IPS-NIHi11 (cell line): Measurements from ENCODE around the gene IRF5.
"Not testable (repeated sequence)": the region's sequence is repeated elsewhere in the genome, so short reads cannot be mapped to it uniquely, and the experiment has no call there.

Source experiments
- DNase-seq: peaks from one replicate; pipeline ENCODE4 v3.0.0; 2012; ENCODE audit warnings: mixed read lengths, low spot score

Gene IRF5

DNA sequence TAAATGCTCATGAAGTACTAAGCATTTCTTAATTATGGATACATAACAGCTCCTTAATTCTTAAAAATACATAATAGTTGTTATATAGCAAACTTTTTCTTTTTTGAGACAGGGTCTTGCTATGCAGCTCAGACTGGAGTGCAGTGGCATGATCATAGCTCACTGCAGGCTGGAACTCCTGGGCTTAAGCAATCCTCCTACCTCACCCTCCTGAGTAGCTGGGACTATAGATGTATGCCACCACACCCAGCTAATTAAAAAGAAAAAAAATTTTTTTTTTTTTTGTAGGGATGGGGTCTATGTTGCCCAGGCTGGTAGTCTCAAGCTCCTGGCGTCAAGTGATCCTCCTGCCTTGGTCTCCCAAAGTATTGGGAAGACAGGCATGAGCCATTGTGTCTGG lies 30.9 kb downstream of the IRF5 start:
- no peak for DNase-seq

DNA sequence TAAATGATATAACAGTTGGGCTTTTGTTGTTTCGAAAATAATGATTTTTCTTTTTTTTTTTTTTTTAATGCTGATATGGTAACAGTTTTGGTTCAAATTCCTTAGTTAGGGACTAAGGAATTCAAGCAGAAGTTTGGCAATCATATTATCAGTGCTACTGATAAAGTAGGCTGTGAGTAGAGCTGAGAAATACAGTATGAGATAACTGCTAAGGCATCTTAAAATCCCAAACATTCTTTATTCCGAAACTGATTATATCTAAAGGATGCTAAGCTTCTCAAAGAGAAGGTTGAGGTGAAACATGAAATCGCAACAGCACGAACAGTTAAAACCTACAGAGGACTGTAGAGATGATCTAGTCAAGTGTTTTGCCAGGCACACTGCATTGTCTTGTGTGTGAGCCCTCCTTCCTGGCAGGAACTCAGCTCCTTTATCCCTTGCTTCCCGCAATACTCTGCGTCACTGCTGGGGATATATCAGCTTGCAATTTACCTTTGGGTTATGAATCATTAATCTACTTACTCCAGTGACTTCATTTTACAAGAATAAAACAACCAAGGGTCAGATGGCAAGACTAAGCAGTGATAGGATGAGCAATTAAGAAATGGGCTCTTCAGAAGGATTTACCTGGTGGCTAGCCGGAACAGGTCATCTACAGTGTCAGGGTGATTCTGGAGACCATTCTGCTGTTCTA lies 36.7 kb downstream of the IRF5 start:
- DNase-seq, result no peak

DNA sequence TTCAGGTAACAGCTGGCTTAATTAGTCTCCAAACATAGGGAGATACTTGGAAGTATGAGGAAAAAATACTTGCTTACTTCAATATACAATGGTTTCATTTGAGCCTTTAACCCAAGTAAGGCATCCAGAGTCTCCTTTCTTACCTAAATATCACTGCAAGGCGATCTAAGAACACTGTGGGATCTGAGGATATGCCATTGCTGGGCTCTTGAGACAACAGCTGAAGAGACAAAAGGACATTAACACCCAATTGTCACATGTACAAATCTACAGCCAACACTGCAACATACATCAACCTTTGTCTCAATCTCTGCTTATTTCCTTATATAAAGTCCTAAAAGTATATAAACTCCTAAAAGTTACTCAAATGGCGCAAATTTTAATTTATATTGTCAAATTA lies 44.4 kb downstream of the IRF5 start:
- no peak for DNase-seq

DNA sequence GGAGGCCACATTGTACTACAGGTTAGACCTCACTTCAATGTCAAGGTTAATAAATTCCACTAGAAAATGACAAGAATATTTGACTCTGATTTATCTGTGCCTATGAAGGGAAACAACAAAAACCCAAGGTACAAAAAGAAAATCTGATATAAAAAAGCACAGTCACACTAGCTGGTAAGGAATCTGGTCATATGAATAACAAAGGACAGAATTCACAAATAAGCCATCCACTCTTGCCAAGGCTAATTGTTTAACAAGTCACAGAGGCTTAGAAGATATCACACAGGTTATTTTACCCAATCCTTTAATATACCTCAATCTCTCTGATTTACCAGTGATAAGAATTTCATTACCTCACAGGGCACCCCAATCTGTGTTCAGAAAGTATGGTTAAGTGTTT lies 47.9 kb downstream of the IRF5 start:
- no peak for DNase-seq

DNA sequence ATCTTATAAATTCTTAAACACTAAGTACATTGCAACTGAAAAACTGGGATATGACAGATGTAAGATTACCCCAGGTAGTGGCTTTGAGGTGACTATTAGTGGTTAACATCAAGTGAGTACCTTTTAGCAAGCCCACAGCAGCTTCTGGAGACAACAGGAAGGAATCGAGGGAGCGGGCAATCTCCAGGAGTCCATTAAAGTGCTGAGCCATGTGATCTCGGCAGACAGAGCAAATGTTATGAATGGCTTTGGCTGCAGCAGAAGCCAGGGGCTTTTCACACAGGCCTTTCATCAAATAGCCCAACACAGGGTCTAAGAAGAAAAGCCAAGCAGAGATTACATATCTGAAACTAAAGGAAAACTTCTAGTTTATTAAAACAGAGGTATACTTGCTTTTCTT lies 48.9 kb downstream of the IRF5 start:
- no peak for DNase-seq

DNA sequence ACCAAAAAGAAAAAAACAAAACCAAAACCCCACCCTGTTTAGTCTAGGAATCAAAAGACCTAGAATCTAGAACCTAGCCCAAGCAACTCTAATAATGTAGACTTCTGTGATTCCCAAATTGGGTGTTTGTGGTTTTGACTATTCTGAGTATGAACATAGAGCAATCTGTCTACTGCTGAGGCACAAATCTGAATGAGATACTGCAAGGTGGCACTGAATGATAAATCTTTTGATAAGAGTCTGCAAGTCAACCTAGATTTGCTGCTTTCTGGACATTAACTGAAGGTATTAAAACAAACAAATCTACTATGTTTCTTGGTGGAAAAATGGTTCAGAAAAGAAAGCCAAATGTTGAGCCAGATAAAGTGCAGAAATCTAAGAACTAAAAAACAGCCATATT lies 50.6 kb downstream of the IRF5 start:
- no peak for DNase-seq

DNA sequence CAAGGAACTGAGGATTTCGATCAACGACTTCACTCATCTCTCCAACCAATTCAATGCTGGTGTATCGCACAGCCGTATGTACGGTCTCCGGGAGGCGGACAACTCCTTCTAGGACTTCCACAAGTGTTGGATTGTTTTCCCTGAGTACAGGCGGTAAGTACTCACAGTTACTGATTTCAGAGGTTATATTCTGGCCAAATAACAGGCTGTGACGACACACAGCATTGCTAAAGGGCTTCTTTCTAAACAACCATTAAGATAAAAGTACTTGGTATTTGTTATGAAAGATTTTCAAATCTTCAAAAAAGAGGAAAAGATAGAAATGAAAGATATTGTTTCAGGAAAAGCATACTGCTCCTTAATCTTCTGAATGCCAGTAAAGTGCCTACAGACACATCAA lies 52.2 kb downstream of the IRF5 start:
- no peak for DNase-seq

DNA sequence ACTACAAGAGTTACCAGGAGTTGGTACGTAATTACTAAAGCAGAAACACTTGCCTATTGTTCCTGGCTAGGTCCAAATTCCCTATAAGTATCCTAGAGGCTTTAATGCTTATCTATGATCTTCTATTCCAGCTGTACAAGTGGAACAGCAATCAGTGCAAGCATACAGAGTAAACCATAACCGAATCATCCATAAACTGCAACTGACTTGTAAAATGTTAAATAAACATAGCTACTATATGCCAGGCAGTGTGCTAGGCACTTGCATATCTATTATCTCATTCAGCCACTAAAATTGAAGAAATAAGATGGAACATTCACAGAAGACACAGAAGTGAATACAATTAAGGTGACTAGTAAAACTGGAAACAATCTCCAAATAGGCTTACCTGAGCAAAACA lies 55.7 kb downstream of the IRF5 start:
- DNase-seq, result no peak

DNA sequence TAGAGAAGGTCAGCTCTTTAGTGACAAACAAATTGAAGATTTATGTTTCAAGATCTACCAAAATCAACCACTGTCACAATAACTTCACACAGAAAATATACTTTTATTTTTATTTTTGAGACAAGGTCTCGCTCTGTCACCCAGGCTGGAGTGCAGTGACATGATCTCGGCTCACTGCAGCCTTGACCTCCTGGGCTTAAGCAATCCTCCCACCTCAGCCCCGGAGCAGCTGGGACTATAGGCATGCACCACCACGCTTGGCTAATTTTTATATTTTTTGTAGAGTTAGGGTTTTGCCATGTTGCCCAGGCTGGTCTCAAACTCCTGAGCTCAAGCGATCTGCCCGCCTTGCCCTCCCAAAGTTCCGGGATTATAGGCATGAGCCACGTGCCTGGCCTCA lies 56.8 kb downstream of the IRF5 start:
- DNase-seq, result not testable (repeated sequence)

DNA sequence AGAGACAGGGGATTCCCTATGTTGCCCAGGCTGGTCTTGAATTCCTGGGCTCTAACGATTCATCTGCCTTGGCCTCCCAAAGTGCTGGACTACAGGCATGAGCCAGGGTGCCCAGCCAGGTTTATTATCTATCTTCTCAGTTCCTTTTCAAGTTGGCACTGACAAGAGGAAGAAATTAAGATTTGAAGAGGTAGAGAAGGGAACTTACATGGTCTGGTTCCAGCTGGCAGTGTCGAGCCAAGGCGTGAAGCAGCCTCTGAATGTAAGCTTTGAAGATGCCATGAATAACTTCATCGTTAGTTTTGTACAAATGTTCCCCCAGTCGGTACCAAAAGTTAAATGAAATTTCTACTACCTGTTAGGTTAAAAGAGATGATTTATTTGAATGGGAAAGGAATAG lies 59.5 kb downstream of the IRF5 start:
- DNase-seq, result no peak
